HCT116 (cell line): ENCODE results near the gene RAB25. TPM values are rescaled to one million over a fixed set of nuclear protein-coding genes. Genes with fewer than 3 reads are reported as not detected.

Source experiments
- ATAC-seq: fragments of 200-7000 bp; cut with Tn5 transposase; 2 replicates; pipeline ENCODE4 v1.9.1; 2020; ENCODE audit warnings: mild to moderate bottlenecking, moderate library complexity
- BruUV-seq: library from RNA; stranded (reverse); fragments of 400-500 nt; replicated peaks from 2 replicates; lab custom pipeline; 2021; lab: Mats Ljungman, UMichigan
- CTCF ChIA-PET: fragments of 300-600 bp; sonication (Branson Sonifier 250); formaldehyde crosslinking; loops from one replicate; lab custom pipeline; 2021; ENCODE audit warnings: antibody characterized with exemption; lab: Charles Lee
- POLR2A ChIA-PET: fragments of 300-600, 350-600 bp; sonication (Branson Sonifier 250); formaldehyde crosslinking; loops from one replicate; lab custom pipeline; 2021; ENCODE audit warnings: antibody characterized with exemption; lab: Charles Lee
- RAD21 ChIA-PET, 2 experiments: fragments of 300-600 bp; sonication (Branson Sonifier 250); formaldehyde crosslinking; loops; one replicate each; lab custom pipeline; 2023; ENCODE audit warnings: low total read pairs in 2 of 2; ENCODE audit not compliant: uncharacterized antibody in 2 of 2, unreplicated experiment in 2 of 2, low non-redundant PET in 1 of 2; lab: Charles Lee
- DNase-seq: peaks from one replicate; pipeline ENCODE4 v3.0.0-alpha.2; 2010; ENCODE audit warnings: low read depth, low spot score
- H2AFZ ChIP-seq: fragments of 200-600 bp; shearing (Covaris generic), sonication (generic); 2 replicates; pipeline ENCODE4 v1.6.1; 2017; ENCODE audit warnings: low read depth, mixed run types, mixed read lengths, antibody characterized with exemption, low read length; ENCODE audit not compliant: poor library complexity, severe bottlenecking
- H3K27ac ChIP-seq: 2 replicates; pipeline ENCODE4 v1.5.1; 2012; ENCODE audit warnings: low read depth, low read length
- H3K27me3 ChIP-seq: fragments of 200-600 bp; sonication (generic); 2 replicates; pipeline ENCODE4 v1.6.1; 2016; ENCODE audit warnings: mixed run types, low read length, mixed read lengths; ENCODE audit not compliant: insufficient read depth
- H3K36me3 ChIP-seq, 2 experiments: fragments of 200-500 bp in 1 of 2; fragments of 200-600 bp in 1 of 2; sonication (Bioruptor generic) in 1 of 2; sonication (generic) in 1 of 2; 2 replicates each; pipeline versions ENCODE4 v1.5.1 to v1.6.1; 2014 to 2016; ENCODE audit warnings: low read length in 2 of 2, inconsistent platforms in 1 of 2, mixed read lengths in 1 of 2, mixed run types in 1 of 2; ENCODE audit not compliant: insufficient read depth in 2 of 2, control insufficient read depth in 1 of 2
- H3K4me1 ChIP-seq, 2 experiments: fragments of 200-600 bp in 1 of 2; sonication (generic) in 1 of 2; 2 replicates each; pipeline versions ENCODE4 v1.5.1 to v1.6.1; 2012 to 2017; ENCODE audit warnings: low read length in 2 of 2, inconsistent platforms in 1 of 2, mild to moderate bottlenecking in 1 of 2, mixed read lengths in 1 of 2, mixed run types in 1 of 2, moderate library complexity in 1 of 2; ENCODE audit not compliant: insufficient read depth in 2 of 2, control insufficient read depth in 1 of 2
- H3K4me2 ChIP-seq: fragments of 200-600 bp; sonication (generic); 2 replicates; pipeline ENCODE4 v1.6.1; 2017; ENCODE audit warnings: mixed run types, low read length, mixed read lengths
- H3K4me3 ChIP-seq, 2 experiments: fragments of 200-600 bp in 1 of 2; sonication (generic) in 1 of 2; replicated peaks in 1 of 2; 2 replicates each; pipeline ENCODE4 v1.5.1; 2011 to 2016; ENCODE audit warnings: low read length in 2 of 2, control low read depth in 1 of 2, low read depth in 1 of 2, mild to moderate bottlenecking in 1 of 2, mixed read lengths in 1 of 2, mixed run types in 1 of 2
- H3K79me2 ChIP-seq: fragments of 200-600 bp; sonication (generic); 2 replicates; pipeline ENCODE4 v1.6.1; 2017; ENCODE audit warnings: mild to moderate bottlenecking, mixed run types, low read length, moderate library complexity, mixed read lengths; ENCODE audit not compliant: insufficient read depth
- H3K9ac ChIP-seq: fragments of 200-600 bp; sonication (generic); 2 replicates; pipeline ENCODE4 v1.6.1; 2016; ENCODE audit warnings: low read length, mixed read lengths
- H3K9me2 ChIP-seq: fragments of 200-600 bp; sonication (generic), shearing (Covaris generic); 2 replicates; pipeline ENCODE4 v1.6.1; 2017; ENCODE audit warnings: mixed run types, mild to moderate bottlenecking, moderate library complexity; ENCODE audit not compliant: insufficient read depth
- H3K9me3 ChIP-seq, 2 experiments: fragments of 200-500 bp in 1 of 2; fragments of 200-600 bp in 1 of 2; sonication (Bioruptor generic) in 1 of 2; sonication (generic) in 1 of 2; 2 replicates each; pipeline ENCODE4 v1.6.1; 2014 to 2017; ENCODE audit warnings: low read length in 2 of 2, mixed read lengths in 2 of 2, inconsistent platforms in 1 of 2, low read depth in 1 of 2, mild to moderate bottlenecking in 1 of 2, mixed run types in 1 of 2, moderate library complexity in 1 of 2; ENCODE audit not compliant: control insufficient read depth in 1 of 2, insufficient read depth in 1 of 2
- H4K20me1 ChIP-seq: fragments of 200-600 bp; sonication (generic), shearing (Covaris generic); 2 replicates; pipeline ENCODE4 v1.6.1; 2017; ENCODE audit warnings: mixed run types, mild to moderate bottlenecking, moderate library complexity; ENCODE audit not compliant: insufficient read depth
- CBX3 ChIP-seq: IDR thresholded peaks from 2 replicates; pipeline ENCODE4 v1.6.1; 2012; ENCODE audit warnings: low read depth
- EGR1 ChIP-seq: IDR thresholded peaks from 2 replicates; pipeline ENCODE4 v1.6.1; 2012; ENCODE audit warnings: low read depth
- EZH2 ChIP-seq: fragments of 200-600 bp; sonication (generic); IDR thresholded peaks from 2 replicates; pipeline ENCODE4 v1.6.1; 2017; ENCODE audit warnings: antibody characterized with exemption, mixed run types
- EZH2phosphoT487 ChIP-seq: fragments of 200-600 bp; IDR thresholded peaks from 2 replicates; pipeline ENCODE4 v1.6.1; 2018; ENCODE audit warnings: antibody characterized with exemption, borderline replicate concordance
- JUND ChIP-seq: IDR thresholded peaks from 2 replicates; pipeline ENCODE4 v1.6.1; 2012
- POLR2A ChIP-seq: IDR thresholded peaks from 2 replicates; pipeline ENCODE4 v1.7.0; 2011; ENCODE audit warnings: borderline replicate concordance; ENCODE audit not compliant: insufficient read depth, insufficient read length; ENCODE audit errors: extremely low read depth
- POLR2AphosphoS5 ChIP-seq: IDR thresholded peaks from 2 replicates; pipeline ENCODE4 v1.6.1; 2011; ENCODE audit warnings: mild to moderate bottlenecking, low read depth, low read length, moderate library complexity
- RAD21 ChIP-seq: IDR thresholded peaks from 2 replicates; pipeline ENCODE4 v1.6.1; 2012; ENCODE audit warnings: low read depth, mild to moderate bottlenecking
- REST ChIP-seq: IDR thresholded peaks from 2 replicates; pipeline ENCODE4 v1.6.1; 2012; ENCODE audit warnings: low read depth
- SIN3A ChIP-seq: IDR thresholded peaks from 2 replicates; pipeline ENCODE4 v1.6.1; 2012; ENCODE audit warnings: low read depth
- SP1 ChIP-seq: IDR thresholded peaks from 2 replicates; pipeline ENCODE4 v1.6.1; 2012; ENCODE audit warnings: low read depth
- SRF ChIP-seq: IDR thresholded peaks from 2 replicates; pipeline ENCODE4 v1.6.1; 2012; ENCODE audit warnings: low read depth
- TCF7L2 ChIP-seq: IDR thresholded peaks from 2 replicates; pipeline ENCODE4 v1.7.0; 2011; ENCODE audit warnings: borderline replicate concordance, inconsistent platforms; ENCODE audit not compliant: insufficient read depth, insufficient read length; ENCODE audit errors: extremely low read depth
- YY1 ChIP-seq: IDR thresholded peaks from 2 replicates; pipeline ENCODE4 v1.6.1; 2011; ENCODE audit warnings: low read length, low read depth, moderate library complexity, mild to moderate bottlenecking; ENCODE audit not compliant: insufficient replicate concordance; ENCODE audit errors: extremely low read depth
- ZFX ChIP-seq: fragments of 450-650 bp; IDR thresholded peaks from 2 replicates; pipeline ENCODE4 v1.6.1; 2017
- ZNF274 ChIP-seq: fragments of 200-500 bp; sonication (Bioruptor generic); IDR thresholded peaks from 2 replicates; pipeline ENCODE4 v1.6.1; 2014; ENCODE audit warnings: mild to moderate bottlenecking, low read depth, low read length, inconsistent platforms
- intact Hi-C: fragments of 100-400 bp; cut with micrococcal nuclease; formaldehyde crosslinking; loops from 2 replicates; pipeline ENCODE4 v1.10.0; 2022
- total RNA-seq: library from RNA; stranded (reverse); gene quantifications from one replicate; pipeline ENCODE4 v1.2.1, GENCODE V29; 2021; ENCODE audit not compliant: unreplicated experiment
- TF ChIP-seq, protein P1 (sequence below): IDR thresholded peaks from 2 replicates; pipeline ENCODE4 v1.6.1; 2012
- TF ChIP-seq, protein P2 (sequence below): IDR thresholded peaks from 2 replicates; pipeline ENCODE4 v1.6.1; 2011; ENCODE audit warnings: mild to moderate bottlenecking, low read length, moderate library complexity; ENCODE audit not compliant: insufficient replicate concordance; ENCODE audit errors: extremely low read depth
- TF ChIP-seq, protein P3 (sequence below), 3 experiments: fragments of 200-600 bp in 1 of 3; sonication (generic) in 1 of 3; IDR thresholded peaks in 2 of 3; conservative IDR thresholded peaks in 1 of 3; 2 replicates each; pipeline ENCODE4 v1.5.1; 2012 to 2017; ENCODE audit warnings: low read depth in 2 of 3, low read length in 2 of 3, antibody characterized with exemption in 1 of 3, borderline replicate concordance in 1 of 3, control low read depth in 1 of 3, mild to moderate bottlenecking in 1 of 3, mixed read lengths in 1 of 3, mixed run types in 1 of 3, moderate library complexity in 1 of 3; ENCODE audit not compliant: insufficient read depth in 1 of 3

The RAB25 gene
- total RNA-seq, 1 experiment from 2014 or later, result 142 TPM

GRCh38 chr1:156082309-156083091 lies 21.5 kb downstream of the RAB25 start, which contains the start of gene MEX3A:
MEX3A (minus strand) TSS chr1:156082465; CDS start chr1:156081998, 467 bp downstream.
- H3K4me2 ChIP-seq, result peak within 1 kb of the TSS; percentile 96
- peak within 1 kb of the TSS; percentile 73 to 81 for H3K4me3 ChIP-seq
- peak within 1 kb of the TSS; percentile 52 for H2AFZ ChIP-seq
- H3K27me3 ChIP-seq, result no peaks in the 10 kb centered on the region
- H3K27ac ChIP-seq, result peak within 1 kb of the TSS; percentile 15
- H4K20me1 ChIP-seq, result no peaks in the 10 kb centered on the region
- POLR2A ChIA-PET, result no interaction called here
- CTCF ChIA-PET, result interaction anchor here (0.6 to 1.3 kb wide), 5 partner anchors 14 to 130 kb away, joined by 3 to 4 read pairs (median 3); partner anchors contain the start of gene PMF1
- RAD21 ChIA-PET, result no interaction called here
- peak within 1 kb of the TSS; percentile 72 for H3K9ac ChIP-seq
- intact Hi-C loops, result no loop called here
- no peaks in the 10 kb centered on the region for H3K9me2 ChIP-seq
- H3K9me3 ChIP-seq, result no peaks in the 10 kb centered on the region
- peak; percentile 81 for ATAC-seq
- no peaks in the 10 kb centered on the region for H3K79me2 ChIP-seq
- H3K36me3 ChIP-seq, result no peaks in the 10 kb centered on the region
- H3K4me1 ChIP-seq, result peaks cover 13 to 33% of the 10 kb centered on the region in 2 experiments; a peak in 3 of 4 replicates
- no peak for DNase-seq
- no TSS peak for BruUV-seq
- no peak for TF ChIP-seq EZH2phosphoT487
- TF ChIP-seq ZFX, result no peak; the same call in 1 of the 2 replicates
- TF ChIP-seq POLR2A, result no peak
- peak; percentile 70 for TF ChIP-seq YY1
- TF ChIP-seq SIN3A, result no peak
- TF ChIP-seq, protein P1, sequence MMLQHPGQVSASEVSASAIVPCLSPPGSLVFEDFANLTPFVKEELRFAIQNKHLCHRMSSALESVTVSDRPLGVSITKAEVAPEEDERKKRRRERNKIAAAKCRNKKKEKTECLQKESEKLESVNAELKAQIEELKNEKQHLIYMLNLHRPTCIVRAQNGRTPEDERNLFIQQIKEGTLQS, result no peak
- TF ChIP-seq, protein P2, sequence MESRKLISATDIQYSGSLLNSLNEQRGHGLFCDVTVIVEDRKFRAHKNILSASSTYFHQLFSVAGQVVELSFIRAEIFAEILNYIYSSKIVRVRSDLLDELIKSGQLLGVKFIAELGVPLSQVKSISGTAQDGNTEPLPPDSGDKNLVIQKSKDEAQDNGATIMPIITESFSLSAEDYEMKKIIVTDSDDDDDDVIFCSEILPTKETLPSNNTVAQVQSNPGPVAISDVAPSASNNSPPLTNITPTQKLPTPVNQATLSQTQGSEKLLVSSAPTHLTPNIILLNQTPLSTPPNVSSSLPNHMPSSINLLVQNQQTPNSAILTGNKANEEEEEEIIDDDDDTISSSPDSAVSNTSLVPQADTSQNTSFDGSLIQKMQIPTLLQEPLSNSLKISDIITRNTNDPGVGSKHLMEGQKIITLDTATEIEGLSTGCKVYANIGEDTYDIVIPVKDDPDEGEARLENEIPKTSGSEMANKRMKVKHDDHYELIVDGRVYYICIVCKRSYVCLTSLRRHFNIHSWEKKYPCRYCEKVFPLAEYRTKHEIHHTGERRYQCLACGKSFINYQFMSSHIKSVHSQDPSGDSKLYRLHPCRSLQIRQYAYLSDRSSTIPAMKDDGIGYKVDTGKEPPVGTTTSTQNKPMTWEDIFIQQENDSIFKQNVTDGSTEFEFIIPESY, result peak; percentile 42
- TF ChIP-seq EGR1, result no peak
- TF ChIP-seq JUND, result no peak
- no peak for TF ChIP-seq RAD21
- TF ChIP-seq EZH2, result no peak
- TF ChIP-seq, protein P3, sequence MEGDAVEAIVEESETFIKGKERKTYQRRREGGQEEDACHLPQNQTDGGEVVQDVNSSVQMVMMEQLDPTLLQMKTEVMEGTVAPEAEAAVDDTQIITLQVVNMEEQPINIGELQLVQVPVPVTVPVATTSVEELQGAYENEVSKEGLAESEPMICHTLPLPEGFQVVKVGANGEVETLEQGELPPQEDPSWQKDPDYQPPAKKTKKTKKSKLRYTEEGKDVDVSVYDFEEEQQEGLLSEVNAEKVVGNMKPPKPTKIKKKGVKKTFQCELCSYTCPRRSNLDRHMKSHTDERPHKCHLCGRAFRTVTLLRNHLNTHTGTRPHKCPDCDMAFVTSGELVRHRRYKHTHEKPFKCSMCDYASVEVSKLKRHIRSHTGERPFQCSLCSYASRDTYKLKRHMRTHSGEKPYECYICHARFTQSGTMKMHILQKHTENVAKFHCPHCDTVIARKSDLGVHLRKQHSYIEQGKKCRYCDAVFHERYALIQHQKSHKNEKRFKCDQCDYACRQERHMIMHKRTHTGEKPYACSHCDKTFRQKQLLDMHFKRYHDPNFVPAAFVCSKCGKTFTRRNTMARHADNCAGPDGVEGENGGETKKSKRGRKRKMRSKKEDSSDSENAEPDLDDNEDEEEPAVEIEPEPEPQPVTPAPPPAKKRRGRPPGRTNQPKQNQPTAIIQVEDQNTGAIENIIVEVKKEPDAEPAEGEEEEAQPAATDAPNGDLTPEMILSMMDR (IDR thresholded peaks at IDR 0.05 in 2 of 3, conservative IDR thresholded peaks at IDR 0.05 in 1 of 3; ENCODE audit: borderline replicate concordance in 1 of 3, insufficient read depth in 1 of 3, low read depth in 2 of 3, low read length in 2 of 3), result no peak
- TF ChIP-seq SRF, result no peak
- TF ChIP-seq REST, result no peak
- TF ChIP-seq CBX3, result no peak
- no peak for TF ChIP-seq TCF7L2
- peak; percentile 49 for TF ChIP-seq POLR2AphosphoS5
- TF ChIP-seq ZNF274, result no peak
- TF ChIP-seq SP1, result no peak
